ENCODE data around the gene EIF2AK2. TPM values are rescaled to one million over a fixed set of nuclear protein-coding genes. Genes with fewer than 3 reads are reported as not detected.

Gene EIF2AK2
- total and polyA plus RNA-seq, 2 experiments from 2014 or later = 33.8 to 35.5 TPM

DNA sequence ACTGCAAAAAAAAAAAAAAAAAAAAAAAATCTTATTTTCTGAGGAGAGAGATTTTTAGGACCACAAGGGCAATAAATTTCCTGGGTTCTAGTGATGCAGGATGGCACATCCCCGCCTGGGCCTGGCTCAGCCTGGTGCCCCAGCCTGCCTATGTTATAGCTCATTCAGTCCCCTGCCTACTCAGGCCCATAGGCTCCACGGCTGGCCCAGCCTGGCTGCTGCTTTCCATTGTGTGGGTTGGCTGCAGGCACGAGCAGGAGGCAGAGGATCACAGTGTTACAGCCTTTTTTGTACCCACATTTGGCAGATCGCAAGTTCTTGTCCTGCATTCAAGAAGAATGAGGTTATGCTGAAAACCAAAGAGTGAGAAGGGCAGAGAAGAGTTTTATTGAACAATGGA, 34.5 kb upstream of the EIF2AK2 start:
- Histone ChIP-seq H3K4me3 (no peak overlapping the region), H2AFZ (peak overlapping the region; percentile 74), H3K79me2 (replicated peaks; ENCODE audit: insufficient read depth) (no peaks in the 10 kb centered on the region), H3K9me2 (ENCODE audit: insufficient read depth) (no peaks in the 10 kb centered on the region), H3K4me2 (no peak overlapping the region), H4K20me1 (replicated peaks; ENCODE audit: insufficient read depth) (no peaks in the 10 kb centered on the region), H3K36me3 (ENCODE audit: insufficient read depth) (no peaks in the 10 kb centered on the region), H3K27me3 (ENCODE audit: insufficient read depth) (no peaks in the 10 kb centered on the region), H3F3A (replicated peaks; ENCODE audit: low read depth) (0 out of 2 replicates have a peak, but pooled peaks cover 3% of the 10 kb centered on the region), H3K4me1 (ENCODE audit: insufficient read depth) (peaks cover 42% of the 10 kb centered on the region), H3K27ac (ENCODE audit: low read depth) (no peak overlapping the region)
- peaks cover 43% of the 10 kb centered on the region for H3K4me1 Mint-ChIP-seq
- H3K36me3 Mint-ChIP-seq (ENCODE audit: low read depth) = no peaks in the 10 kb centered on the region
- TF ChIP-seq ZNF331 (CRISPR knock-in tag; IDR thresholded peaks at IDR 0.05; ENCODE audit: low read depth) (no peak), JUNB (IDR thresholded peaks at IDR 0.05; ENCODE audit: unreplicated experiment) (no peak), EZH2 (IDR thresholded peaks at IDR 0.05; ENCODE audit: low read depth, unreplicated experiment) (no peak), POLR2AphosphoS5 (IDR thresholded peaks at IDR 0.05; ENCODE audit: low read depth) (no peak), NANOG (IDR thresholded peaks at IDR 0.05; ENCODE audit: borderline replicate concordance) (no peak), ZNF114 (CRISPR knock-in tag; IDR thresholded peaks at IDR 0.05) (no peak)
- TF ChIP-seq, protein P1, sequence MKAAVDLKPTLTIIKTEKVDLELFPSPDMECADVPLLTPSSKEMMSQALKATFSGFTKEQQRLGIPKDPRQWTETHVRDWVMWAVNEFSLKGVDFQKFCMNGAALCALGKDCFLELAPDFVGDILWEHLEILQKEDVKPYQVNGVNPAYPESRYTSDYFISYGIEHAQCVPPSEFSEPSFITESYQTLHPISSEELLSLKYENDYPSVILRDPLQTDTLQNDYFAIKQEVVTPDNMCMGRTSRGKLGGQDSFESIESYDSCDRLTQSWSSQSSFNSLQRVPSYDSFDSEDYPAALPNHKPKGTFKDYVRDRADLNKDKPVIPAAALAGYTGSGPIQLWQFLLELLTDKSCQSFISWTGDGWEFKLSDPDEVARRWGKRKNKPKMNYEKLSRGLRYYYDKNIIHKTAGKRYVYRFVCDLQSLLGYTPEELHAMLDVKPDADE (IDR thresholded peaks at IDR 0.05) = no peak
- no peak for DNase-seq (ENCODE audit: low spot score)
- peaks cover 11% of the 10 kb centered on the region for H3K27me3 Mint-ChIP-seq (ENCODE audit: insufficient read depth, low read depth, poor library complexity)
- H3K27ac Mint-ChIP-seq = peak overlapping the region; percentile 26; the same call in 1 of the 2 replicates
- ATAC-seq = peak; percentile 63
- peaks cover 2% of the 10 kb centered on the region; the same call in 1 of the 3 replicates for H3K9me3 Mint-ChIP-seq
- H3K4me3 Mint-ChIP-seq = no peak overlapping the region; the same call in 2 of the 3 replicates

DNA sequence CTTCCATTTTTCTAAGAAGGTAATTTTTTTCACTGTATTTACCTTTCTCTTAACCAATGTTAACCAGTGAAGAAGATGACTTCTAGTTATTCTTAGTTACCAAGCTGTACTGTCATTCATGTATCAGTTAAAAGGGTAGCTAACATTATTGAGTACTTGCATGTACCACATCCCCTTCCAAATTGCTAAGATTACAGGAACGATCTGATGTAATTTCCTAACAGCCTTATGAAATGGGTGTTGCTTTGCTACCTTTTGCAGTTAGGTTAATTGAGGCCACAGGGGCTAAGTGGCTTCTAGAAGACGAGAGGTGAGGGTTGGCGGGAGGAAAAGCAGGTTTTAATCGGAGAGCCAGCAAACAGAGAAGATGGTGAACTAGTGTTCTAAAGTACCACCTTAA, 33.5 kb upstream of the EIF2AK2 start:
- H3K27ac Mint-ChIP-seq = peak overlapping the region; percentile 73
- Histone ChIP-seq H3K27me3 (ENCODE audit: insufficient read depth) (no peaks in the 10 kb centered on the region), H3K4me3 (no peak overlapping the region)

More for the DNA sequence above, 33.5 kb upstream of the EIF2AK2 start:
- H3K4me2 ChIP-seq = peak overlapping the region; percentile 20; the same call in 1 of the 2 replicates
- H3K79me2 ChIP-seq (replicated peaks; ENCODE audit: insufficient read depth) = no peaks in the 10 kb centered on the region
- peaks cover 39% of the 10 kb centered on the region for H3K4me1 ChIP-seq (ENCODE audit: insufficient read depth)
- Mint-ChIP-seq H3K4me1 (peaks cover 43% of the 10 kb centered on the region), H3K4me3 (no peak overlapping the region; the same call in 2 of the 3 replicates), H3K9me3 (no peaks in the 10 kb centered on the region), H3K27me3 (ENCODE audit: insufficient read depth, low read depth, poor library complexity) (peaks cover 7% of the 10 kb centered on the region), H3K36me3 (ENCODE audit: low read depth) (no peaks in the 10 kb centered on the region)
- no peaks in the 10 kb centered on the region for H3K9me2 ChIP-seq (ENCODE audit: insufficient read depth)
- TF ChIP-seq, protein P2, sequence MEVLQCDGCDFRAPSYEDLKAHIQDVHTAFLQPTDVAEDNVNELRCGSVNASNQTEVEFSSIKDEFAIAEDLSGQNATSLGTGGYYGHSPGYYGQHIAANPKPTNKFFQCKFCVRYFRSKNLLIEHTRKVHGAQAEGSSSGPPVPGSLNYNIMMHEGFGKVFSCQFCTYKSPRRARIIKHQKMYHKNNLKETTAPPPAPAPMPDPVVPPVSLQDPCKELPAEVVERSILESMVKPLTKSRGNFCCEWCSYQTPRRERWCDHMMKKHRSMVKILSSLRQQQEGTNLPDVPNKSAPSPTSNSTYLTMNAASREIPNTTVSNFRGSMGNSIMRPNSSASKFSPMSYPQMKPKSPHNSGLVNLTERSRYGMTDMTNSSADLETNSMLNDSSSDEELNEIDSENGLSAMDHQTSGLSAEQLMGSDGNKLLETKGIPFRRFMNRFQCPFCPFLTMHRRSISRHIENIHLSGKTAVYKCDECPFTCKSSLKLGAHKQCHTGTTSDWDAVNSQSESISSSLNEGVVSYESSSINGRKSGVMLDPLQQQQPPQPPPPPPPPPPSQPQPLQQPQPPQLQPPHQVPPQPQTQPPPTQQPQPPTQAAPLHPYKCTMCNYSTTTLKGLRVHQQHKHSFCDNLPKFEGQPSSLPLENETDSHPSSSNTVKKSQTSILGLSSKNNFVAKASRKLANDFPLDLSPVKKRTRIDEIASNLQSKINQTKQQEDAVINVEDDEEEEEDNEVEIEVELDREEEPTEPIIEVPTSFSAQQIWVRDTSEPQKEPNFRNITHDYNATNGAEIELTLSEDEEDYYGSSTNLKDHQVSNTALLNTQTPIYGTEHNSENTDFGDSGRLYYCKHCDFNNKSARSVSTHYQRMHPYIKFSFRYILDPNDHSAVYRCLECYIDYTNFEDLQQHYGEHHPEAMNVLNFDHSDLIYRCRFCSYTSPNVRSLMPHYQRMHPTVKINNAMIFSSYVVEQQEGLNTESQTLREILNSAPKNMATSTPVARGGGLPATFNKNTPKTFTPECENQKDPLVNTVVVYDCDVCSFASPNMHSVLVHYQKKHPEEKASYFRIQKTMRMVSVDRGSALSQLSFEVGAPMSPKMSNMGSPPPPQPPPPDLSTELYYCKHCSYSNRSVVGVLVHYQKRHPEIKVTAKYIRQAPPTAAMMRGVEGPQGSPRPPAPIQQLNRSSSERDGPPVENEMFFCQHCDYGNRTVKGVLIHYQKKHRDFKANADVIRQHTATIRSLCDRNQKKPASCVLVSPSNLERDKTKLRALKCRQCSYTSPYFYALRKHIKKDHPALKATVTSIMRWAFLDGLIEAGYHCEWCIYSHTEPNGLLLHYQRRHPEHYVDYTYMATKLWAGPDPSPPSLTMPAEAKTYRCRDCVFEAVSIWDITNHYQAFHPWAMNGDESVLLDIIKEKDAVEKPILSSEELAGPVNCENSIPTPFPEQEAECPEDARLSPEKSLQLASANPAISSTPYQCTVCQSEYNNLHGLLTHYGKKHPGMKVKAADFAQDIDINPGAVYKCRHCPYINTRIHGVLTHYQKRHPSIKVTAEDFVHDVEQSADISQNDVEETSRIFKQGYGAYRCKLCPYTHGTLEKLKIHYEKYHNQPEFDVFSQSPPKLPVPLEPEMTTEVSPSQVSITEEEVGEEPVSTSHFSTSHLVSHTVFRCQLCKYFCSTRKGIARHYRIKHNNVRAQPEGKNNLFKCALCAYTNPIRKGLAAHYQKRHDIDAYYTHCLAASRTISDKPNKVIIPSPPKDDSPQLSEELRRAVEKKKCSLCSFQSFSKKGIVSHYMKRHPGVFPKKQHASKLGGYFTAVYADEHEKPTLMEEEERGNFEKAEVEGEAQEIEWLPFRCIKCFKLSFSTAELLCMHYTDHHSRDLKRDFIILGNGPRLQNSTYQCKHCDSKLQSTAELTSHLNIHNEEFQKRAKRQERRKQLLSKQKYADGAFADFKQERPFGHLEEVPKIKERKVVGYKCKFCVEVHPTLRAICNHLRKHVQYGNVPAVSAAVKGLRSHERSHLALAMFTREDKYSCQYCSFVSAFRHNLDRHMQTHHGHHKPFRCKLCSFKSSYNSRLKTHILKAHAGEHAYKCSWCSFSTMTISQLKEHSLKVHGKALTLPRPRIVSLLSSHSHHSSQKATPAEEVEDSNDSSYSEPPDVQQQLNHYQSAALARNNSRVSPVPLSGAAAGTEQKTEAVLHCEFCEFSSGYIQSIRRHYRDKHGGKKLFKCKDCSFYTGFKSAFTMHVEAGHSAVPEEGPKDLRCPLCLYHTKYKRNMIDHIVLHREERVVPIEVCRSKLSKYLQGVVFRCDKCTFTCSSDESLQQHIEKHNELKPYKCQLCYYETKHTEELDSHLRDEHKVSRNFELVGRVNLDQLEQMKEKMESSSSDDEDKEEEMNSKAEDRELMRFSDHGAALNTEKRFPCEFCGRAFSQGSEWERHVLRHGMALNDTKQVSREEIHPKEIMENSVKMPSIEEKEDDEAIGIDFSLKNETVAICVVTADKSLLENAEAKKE (CRISPR knock-in tag; IDR thresholded peaks at IDR 0.05) = no peak
- TF ChIP-seq NANOG (IDR thresholded peaks at IDR 0.05; ENCODE audit: borderline replicate concordance) = no peak
- 0 out of 2 replicates have a peak overlapping the region, but pooled peaks have one; percentile 1 for H2AFZ ChIP-seq
- H3K36me3 ChIP-seq (ENCODE audit: insufficient read depth) = no peaks in the 10 kb centered on the region
- no peaks in the 10 kb centered on the region for H4K20me1 ChIP-seq (replicated peaks; ENCODE audit: insufficient read depth)
- peak overlapping the region; percentile 20; the same call in 1 of the 2 replicates for H3K27ac ChIP-seq (ENCODE audit: low read depth)
- 0 out of 2 replicates have a peak, but pooled peaks cover 3% of the 10 kb centered on the region for H3F3A ChIP-seq (replicated peaks; ENCODE audit: low read depth)
- no peak for ATAC-seq
- DNase-seq (ENCODE audit: low spot score) = no peak
